Measurements from ENCODE around the gene C16orf54.
"Not testable (repeated sequence)": the region's sequence is repeated elsewhere in the genome, so short reads cannot be mapped to it uniquely, and the experiment has no call there.

DNA sequence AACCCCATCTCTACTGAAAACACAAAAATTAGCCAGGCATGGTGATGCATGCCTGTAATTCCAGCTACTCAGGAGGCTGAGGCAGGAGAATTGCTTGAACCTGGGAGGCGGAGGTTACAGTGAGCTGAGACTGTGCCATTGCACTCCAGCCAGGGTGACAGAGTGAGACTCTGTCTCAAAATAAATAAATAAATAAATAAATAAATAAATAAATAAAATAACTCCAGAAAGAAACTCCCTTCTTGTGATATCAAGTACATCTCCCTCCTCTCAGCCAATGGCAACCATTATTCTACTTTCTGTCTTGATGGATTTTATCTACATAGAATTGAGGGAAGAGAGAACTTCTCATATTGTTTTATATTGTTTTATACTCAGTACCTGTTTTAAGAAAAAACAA, 38.6 kb downstream of the C16orf54 start:
- TF ChIP-seq, protein P1, sequence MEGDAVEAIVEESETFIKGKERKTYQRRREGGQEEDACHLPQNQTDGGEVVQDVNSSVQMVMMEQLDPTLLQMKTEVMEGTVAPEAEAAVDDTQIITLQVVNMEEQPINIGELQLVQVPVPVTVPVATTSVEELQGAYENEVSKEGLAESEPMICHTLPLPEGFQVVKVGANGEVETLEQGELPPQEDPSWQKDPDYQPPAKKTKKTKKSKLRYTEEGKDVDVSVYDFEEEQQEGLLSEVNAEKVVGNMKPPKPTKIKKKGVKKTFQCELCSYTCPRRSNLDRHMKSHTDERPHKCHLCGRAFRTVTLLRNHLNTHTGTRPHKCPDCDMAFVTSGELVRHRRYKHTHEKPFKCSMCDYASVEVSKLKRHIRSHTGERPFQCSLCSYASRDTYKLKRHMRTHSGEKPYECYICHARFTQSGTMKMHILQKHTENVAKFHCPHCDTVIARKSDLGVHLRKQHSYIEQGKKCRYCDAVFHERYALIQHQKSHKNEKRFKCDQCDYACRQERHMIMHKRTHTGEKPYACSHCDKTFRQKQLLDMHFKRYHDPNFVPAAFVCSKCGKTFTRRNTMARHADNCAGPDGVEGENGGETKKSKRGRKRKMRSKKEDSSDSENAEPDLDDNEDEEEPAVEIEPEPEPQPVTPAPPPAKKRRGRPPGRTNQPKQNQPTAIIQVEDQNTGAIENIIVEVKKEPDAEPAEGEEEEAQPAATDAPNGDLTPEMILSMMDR (IDR thresholded peaks at IDR 0.05), result not testable (repeated sequence)
- TF ChIP-seq POLR2AphosphoS5 (IDR thresholded peaks at IDR 0.05), result not testable (repeated sequence)

All from sigmoid colon (tissue), 4 donors.